Tibial nerve (tissue), 3 donors: ENCODE measurements around the gene XPC.

ENCODE experiments used
- CTCF ChIP-seq, 5 experiments: fragments of 200-600 bp in 3 of 5; fragments of 450-650 bp in 2 of 5; sonication (generic) in 3 of 5; IDR thresholded peaks; one replicate each; pipeline ENCODE4 v1.5.1; 2016 to 2019; ENCODE audit warnings: antibody characterized with exemption in 5 of 5, mild to moderate bottlenecking in 3 of 5, moderate library complexity in 2 of 5
- POLR2A ChIP-seq, 2 donors: fragments of 450-650 bp; IDR thresholded peaks; one replicate each; pipeline ENCODE4 v1.6.1; 2017; ENCODE audit warnings: antibody characterized with exemption in 2 of 2, mild to moderate bottlenecking in 2 of 2, moderate library complexity in 2 of 2

GRCh38 chr3:14227856-14228255, 49.5 kb upstream of the XPC start:
- TF ChIP-seq CTCF (IDR thresholded peaks at IDR 0.05) (no peak), POLR2A (IDR thresholded peaks at IDR 0.05) (no peak)
